GM10847 (cell line): Measurements from ENCODE around the gene ZBED6.

Experiments used
- POLR2A ChIP-seq: IDR thresholded peaks from 2 replicates; pipeline ENCODE4 v1.6.1; 2011; ENCODE audit not compliant: insufficient read length; ENCODE audit errors: extremely low read depth

Gene ZBED6

GRCh38 chr1:203777596-203777995, 17.8 kb upstream of the ZBED6 start:
- no peak for TF ChIP-seq POLR2A

DNA sequence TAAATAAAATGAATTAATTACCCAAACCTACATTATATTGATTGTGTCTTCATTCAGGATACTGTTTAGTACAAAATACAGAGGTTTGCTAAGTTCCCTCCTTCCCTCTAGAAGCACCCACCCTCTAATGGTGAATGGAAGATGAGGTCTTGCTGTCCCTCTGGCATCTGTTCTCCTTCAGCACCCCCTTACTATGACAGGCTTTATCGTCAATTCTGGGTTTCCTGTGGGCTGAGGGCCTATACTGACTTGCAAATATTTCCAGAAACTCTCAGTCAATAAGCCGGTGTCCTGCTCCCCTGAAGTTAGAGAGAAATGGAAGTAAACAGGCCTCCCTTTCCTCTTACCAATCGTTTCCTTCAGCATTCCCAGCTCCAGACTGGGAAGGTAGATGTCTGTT, 17.3 kb upstream of the ZBED6 start:
- TF ChIP-seq POLR2A, result no peak

GRCh38 chr1:203778789-203779188, 16.6 kb upstream of the ZBED6 start:
- TF ChIP-seq POLR2A, result no peak

- no peak for TF ChIP-seq POLR2A
Measured at GRCh38 chr1:203781962-203782361, 13.5 kb upstream of the ZBED6 start.

DNA sequence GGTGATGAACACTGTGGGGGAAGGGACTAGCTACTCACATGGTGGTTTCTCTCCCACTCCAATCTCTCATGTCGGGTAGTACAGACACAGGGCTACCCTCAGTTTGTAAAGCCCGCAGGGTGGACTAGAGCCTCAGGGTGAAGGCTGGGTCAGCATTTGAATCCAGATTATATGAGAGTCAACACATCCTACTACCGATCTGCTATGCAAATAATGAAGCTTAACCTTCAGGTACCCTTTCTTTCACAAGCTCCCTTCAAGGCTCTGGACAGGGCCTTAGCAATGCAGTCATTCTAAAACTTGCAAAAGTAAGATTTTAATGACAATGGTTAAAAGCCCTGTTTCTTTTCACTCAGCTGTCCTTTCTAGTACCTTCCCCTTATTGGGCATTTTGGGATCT, 5.5 kb upstream of the ZBED6 start:
- TF ChIP-seq POLR2A, result no peak

DNA sequence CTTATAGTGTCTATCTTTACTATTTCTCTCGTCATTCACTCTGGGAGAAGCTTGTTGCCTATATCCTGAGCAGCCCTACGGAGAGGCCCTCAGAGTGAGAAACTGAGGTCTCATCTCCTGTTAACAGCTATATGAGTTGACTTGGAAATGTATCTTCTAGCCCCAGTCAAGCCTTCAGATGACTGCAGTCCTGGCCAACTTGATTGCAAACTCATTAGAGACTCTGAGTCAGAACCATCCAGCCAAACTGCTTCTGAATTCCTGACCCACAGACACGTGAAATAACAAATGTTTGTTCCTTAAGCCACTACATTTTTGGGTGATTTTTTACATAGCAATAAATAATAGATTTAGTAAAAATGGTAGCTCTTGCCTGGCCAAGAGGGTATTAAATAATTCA, 3.9 kb upstream of the ZBED6 start:
- TF ChIP-seq POLR2A, result no peak

DNA sequence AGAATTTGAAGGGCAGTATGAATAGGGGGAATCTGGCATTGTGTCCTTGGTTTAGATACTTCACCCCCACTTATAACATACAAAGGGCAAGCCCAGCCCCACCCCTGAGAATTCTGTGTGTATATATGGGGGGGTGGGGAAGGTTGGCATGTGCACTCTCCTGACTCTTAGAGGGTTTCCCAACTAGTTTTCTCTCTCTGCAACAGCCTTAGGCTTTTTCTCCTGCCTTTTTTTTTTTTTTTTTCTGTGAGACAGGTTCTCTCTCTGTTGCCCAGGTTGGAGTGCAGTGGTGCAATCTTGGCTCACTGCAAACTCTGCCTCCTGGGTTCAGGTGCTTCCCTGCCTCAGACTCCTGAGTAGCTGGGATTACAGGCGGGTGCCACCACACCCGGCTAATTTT, 2.9 kb upstream of the ZBED6 start:
- TF ChIP-seq POLR2A, result no peak

- TF ChIP-seq POLR2A, result no peak
Measured at GRCh38 chr1:203794764-203795440, 521 bp upstream of the ZBED6 start.

GRCh38 chr1:203796236-203796605, 798 bp downstream of the ZBED6 start:
- TF ChIP-seq POLR2A, result no peak

DNA sequence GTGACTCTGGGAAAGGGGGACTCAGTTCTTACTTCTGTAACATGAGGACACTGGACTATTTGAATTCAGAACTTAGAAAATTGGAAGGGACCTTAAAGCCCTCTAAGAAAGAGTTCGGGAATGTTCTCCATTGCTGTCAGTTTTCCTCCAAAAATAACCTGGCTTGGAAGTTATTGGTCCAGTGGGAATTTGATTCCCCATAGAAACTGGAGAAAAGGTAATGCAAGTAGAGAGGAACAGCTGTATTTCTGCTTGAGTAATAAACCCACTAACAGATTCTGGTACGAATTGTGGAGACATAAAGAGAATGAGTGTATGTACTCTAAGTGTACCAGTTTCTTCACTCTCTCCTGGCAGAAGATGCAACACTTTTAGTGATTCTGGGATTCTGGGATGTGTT, 1.8 kb downstream of the ZBED6 start:
- TF ChIP-seq POLR2A, result no peak

DNA sequence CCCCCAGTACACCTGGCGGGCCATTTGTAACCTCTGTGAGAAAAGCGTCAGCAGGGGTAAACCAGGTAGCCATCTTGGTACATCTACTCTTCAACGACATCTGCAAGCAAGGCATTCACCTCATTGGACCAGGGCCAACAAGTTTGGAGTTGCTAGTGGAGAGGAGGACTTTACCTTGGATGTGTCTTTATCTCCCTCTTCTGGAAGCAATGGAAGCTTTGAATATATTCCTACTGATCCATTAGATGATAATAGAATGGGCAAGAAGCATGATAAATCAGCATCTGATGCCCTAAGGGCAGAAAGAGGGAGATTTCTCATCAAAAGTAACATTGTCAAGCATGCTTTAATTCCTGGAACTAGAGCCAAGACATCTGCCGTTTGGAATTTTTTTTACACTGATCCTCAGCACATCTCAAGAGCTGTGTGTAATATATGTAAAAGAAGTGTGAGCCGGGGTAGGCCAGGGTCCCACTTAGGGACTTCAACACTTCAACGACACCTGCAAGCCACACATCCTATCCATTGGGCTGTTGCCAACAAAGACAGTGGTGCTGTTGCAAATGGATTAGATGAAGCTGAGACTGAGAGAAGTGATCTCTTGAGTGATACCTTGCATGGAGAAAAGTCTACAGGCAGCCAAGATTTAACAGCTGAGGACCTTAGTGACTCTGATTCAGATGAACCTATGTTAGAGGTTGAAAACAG, 2.7 kb downstream of the ZBED6 start:
- no peak for TF ChIP-seq POLR2A

GRCh38 chr1:203799157-203799556, 3.7 kb downstream of the ZBED6 start:
- TF ChIP-seq POLR2A, result no peak

DNA sequence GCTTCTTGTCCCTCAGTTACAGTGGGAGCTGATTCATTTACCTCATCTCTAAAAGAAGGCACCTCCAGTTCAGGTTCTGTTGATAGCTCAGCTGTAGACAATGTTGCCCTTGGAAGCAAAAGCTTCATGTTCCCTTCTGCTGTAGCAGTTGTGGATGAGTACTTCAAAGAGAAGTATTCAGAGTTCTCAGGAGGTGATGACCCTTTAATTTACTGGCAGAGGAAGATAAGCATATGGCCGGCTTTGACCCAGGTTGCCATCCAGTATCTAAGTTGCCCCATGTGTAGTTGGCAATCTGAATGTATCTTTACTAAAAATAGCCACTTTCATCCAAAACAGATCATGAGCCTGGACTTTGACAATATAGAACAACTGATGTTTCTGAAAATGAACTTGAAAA, 4.5 kb downstream of the ZBED6 start:
- no peak for TF ChIP-seq POLR2A

DNA sequence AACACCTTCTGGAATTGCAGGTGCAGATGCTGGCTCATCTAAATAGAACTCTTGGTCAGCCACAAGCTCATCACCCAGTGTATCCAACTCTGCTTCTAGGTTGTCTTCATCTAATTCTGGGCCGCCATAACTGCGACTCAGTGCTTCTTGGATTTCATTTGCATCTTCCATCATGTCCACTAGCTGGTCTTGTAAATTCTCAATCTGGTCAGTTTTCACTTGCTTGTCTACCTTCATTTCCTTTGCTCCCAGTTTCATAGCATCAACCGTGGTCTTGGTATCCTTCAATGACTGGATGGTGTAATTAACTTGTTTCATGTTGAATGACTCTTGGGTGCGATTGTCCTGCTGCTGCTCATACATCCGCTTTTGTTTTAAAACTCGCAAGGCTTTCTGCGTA, 10.3 kb downstream of the ZBED6 start:
- no peak for TF ChIP-seq POLR2A

DNA sequence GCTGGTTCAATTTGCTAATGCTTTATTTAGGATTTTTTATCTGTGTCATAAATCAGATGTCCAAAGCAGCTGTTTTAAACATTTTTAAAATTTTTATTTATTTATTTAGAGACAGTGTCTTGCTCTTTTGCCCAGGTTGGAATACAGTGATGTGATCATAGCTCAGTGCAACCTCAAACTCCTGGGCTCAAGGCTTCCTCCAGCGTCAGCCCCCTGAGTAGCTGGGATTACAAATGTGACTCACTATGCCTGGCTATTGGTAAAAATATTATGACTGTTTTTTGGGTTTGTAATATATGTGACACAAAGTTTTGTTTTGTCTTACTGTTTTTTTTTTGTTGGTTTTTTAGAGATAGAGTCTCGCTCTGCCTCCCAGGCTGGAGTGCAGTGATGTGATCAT, 11.8 kb downstream of the ZBED6 start:
- no peak for TF ChIP-seq POLR2A

DNA sequence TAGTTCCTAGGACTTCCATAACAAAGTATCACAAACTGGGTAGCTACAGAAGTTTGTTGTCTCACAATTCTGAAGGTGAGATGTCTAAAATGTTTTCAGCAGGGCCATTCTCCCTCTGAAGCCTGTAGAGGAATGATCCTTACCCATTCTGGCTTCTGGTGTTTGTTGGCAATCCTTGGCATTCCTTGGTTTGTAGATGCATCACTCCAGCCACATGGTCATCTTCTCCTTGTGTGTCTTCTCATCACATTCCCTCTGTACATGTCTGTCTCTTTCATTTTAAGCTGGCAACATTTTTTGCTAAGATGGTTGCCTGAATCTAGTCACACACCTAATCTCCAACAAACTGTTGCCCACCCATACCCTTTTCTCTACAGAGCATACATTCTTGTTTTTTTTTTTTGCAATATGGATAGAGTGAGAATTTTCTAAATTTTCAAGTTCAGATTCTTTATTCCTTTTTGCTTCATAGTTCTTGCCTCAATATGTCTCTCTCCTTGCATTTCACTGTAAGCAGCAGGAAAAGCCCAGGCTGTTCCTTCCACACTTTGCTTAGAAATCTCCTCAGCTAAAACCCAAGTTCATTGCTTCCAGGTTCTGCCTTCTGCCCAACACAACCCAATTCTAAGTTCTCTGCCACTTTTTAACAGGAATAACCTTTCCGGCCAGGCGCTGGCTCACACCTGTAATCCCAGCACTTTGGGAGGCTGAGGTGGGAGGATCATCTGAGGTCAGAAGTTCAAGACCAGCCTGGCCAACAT, 18.3 kb downstream of the ZBED6 start:
- TF ChIP-seq POLR2A, result no peak
